Neutrophil (primary cell): ENCODE results near the gene NDUFB7.

ENCODE experiments used
- H3K27ac ChIP-seq: fragments of 200-600 bp; sonication (generic); 2 replicates; pipeline ENCODE4 v1.5.1; 2016; ENCODE audit warnings: mild to moderate bottlenecking, moderate library complexity
- H3K27me3 ChIP-seq: fragments of 200-600 bp; sonication (generic); 2 replicates; pipeline ENCODE4 v1.6.0; 2016; ENCODE audit warnings: mild to moderate bottlenecking
- H3K36me3 ChIP-seq: fragments of 200-600 bp; sonication (generic); 2 replicates; pipeline ENCODE4 v1.5.1; 2017
- H3K4me1 ChIP-seq, 2 experiments: fragments of 200-600 bp in 1 of 2; sonication (generic) in 1 of 2; 1 replicate in 1 of 2; 2 replicates in 1 of 2; pipeline versions ENCODE4 v1.5.1 to v1.6.1; 2013 to 2016; ENCODE audit warnings: low read depth in 1 of 2, low read length in 1 of 2, mild to moderate bottlenecking in 1 of 2, moderate library complexity in 1 of 2; ENCODE audit not compliant: control insufficient read depth in 1 of 2, insufficient read depth in 1 of 2
- H3K4me3 ChIP-seq, 2 experiments: fragments of 200-600 bp in 1 of 2; sonication (generic) in 1 of 2; 1 replicate in 1 of 2; 2 replicates in 1 of 2; pipeline ENCODE4 v1.5.1; 2013 to 2016; ENCODE audit warnings: low read depth in 1 of 2, low read length in 1 of 2, mild to moderate bottlenecking in 1 of 2, moderate library complexity in 1 of 2
- H3K9me3 ChIP-seq: fragments of 200-600 bp; sonication (generic); 2 replicates; pipeline ENCODE4 v1.5.1; 2016
- CTCF ChIP-seq: fragments of 200-600 bp; sonication (generic); IDR thresholded peaks from 2 replicates; pipeline ENCODE4 v1.5.1; 2016; ENCODE audit warnings: antibody characterized with exemption

The NDUFB7 gene

GRCh38 chr19:14577264-14577663 lies 5.4 kb upstream of the NDUFB7 start:
- Histone ChIP-seq H3K4me1 (peaks cover 10 to 16% of the 10 kb centered on the region in 2 experiments), H3K9me3 (no peaks in the 10 kb centered on the region), H3K27ac (no peak overlapping the region), H3K27me3 (no peaks in the 10 kb centered on the region), H3K36me3 (no peaks in the 10 kb centered on the region), H3K4me3 (no peak overlapping the region)
- TF ChIP-seq CTCF = no peak

- Histone ChIP-seq H3K27me3 (no peaks in the 10 kb centered on the region), H3K9me3 (no peaks in the 10 kb centered on the region), H3K4me1 (peaks cover 14 to 22% of the 10 kb centered on the region in 2 experiments), H3K27ac (no peak overlapping the region), H3K4me3 (no peak overlapping the region), H3K36me3 (no peaks in the 10 kb centered on the region)
- TF ChIP-seq CTCF = no peak
These were observed 4.5 kb upstream of the NDUFB7 start for GRCh38 chr19:14576363-14576762.

DNA sequence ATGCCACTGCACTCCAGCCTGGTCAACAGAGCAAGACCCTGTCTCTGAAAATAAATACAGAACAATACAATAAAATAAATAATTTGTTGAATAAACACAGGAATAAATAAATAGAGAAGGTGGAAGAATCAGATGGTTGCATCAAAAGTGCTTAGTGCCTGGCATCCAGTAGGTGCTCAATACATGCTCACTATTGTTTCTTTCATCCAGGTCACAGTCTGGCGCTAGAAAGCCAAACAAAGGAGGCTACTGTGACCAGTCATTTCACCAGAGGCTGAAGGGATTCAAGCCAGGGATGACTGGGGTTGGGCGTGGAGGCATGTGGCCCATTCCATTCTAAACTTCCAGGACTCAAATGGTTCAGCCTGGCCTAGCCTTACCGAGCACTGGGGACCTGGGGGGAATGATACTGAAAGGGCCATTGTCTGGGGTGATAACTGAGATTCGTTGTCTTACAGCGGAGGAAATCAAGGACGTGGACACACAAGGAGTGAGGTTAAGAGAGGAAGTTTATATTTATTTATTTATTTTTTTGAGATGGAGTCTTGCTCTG lies 3.6 kb upstream of the NDUFB7 start:
- no peak for TF ChIP-seq CTCF
- peaks cover 20 to 29% of the 10 kb centered on the region in 2 experiments for H3K4me1 ChIP-seq
- no peak overlapping the region for H3K27ac ChIP-seq
- H3K36me3 ChIP-seq = no peaks in the 10 kb centered on the region
- no peak overlapping the region for H3K4me3 ChIP-seq
- H3K9me3 ChIP-seq = no peaks in the 10 kb centered on the region
- no peaks in the 10 kb centered on the region for H3K27me3 ChIP-seq

GRCh38 chr19:14570864-14571527 lies 870 bp downstream of the NDUFB7 start:
- Histone ChIP-seq H3K9me3 (no peaks in the 10 kb centered on the region), H3K27ac (no peak overlapping the region), H3K36me3 (peaks cover 17% of the 10 kb centered on the region), H3K4me1 (peaks cover 20 to 29% of the 10 kb centered on the region in 2 experiments), H3K4me3 (peak overlapping the region; percentile 81 to 97), H3K27me3 (no peaks in the 10 kb centered on the region)
- TF ChIP-seq CTCF = no peak

DNA sequence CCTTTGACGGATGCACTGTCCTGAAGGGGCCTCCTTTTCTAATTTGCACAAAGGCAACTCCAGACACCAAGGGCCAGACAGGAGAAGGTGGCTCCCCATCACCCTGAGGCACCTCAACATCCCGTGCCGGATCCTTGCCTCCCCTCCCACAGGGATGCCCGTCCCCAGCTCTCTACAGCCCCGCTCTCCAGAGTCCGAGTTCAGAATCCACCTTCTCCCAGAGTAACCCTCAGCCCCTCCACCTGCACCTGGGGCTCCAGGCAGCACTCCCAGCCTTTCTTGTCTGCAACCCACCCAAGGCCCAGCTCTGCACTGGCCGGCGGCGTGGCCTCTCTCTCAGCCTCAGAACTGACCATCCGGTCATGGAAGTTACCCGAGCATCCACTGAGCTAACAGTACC lies 4.8 kb downstream of the NDUFB7 start:
- Histone ChIP-seq H3K9me3 (no peaks in the 10 kb centered on the region), H3K4me1 (peaks cover 8 to 12% of the 10 kb centered on the region in 2 experiments), H3K27ac (no peak overlapping the region), H3K27me3 (no peaks in the 10 kb centered on the region), H3K4me3 (no peak overlapping the region), H3K36me3 (peaks cover 40% of the 10 kb centered on the region)
- TF ChIP-seq CTCF = no peak
